ENCODE measurements around the gene AGAP1. TPM values are rescaled to one million over a fixed set of nuclear protein-coding genes. Genes with fewer than 3 reads are reported as not detected.

AGAP1 gene
- total RNA-seq, 1 donor from 2014 or later = 20.4 TPM

DNA sequence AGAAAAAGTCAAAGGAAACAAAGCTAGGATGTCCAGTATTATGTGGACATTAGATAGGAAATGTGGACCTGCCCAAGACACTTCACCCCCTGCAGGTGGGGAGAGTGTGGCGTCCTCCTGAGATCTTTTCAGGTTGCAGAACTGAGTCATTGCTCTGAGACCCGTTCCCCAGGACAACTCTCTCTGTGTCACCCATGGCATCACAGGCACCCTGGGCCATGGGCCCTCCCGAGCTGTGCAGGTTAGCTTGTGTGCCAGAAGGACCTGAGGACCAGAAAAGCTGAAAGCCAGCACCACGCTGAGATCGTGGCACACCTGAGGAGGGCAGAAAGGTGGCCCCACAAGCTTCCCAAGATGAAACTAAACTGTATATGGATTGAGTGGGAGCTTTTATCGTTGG, 229.5 kb downstream of the AGAP1 start:
- H3K9me3 ChIP-seq (ENCODE audit: low read depth) = no peaks in the 10 kb centered on the region
- H3K4me3 ChIP-seq = no peak overlapping the region
- H4K20me1 ChIP-seq (ENCODE audit: low read depth) = peaks cover 29% of the 10 kb centered on the region
- H3K9ac ChIP-seq = no peak overlapping the region
- Mint-ChIP-seq H3K27me3 (ENCODE audit: insufficient read depth, low read depth) (peaks cover 2% of the 10 kb centered on the region), H3K27ac (no peak overlapping the region), H3K9me3 (no peaks in the 10 kb centered on the region), H3K4me3 (no peak overlapping the region), H3K4me1 (peaks cover 28% of the 10 kb centered on the region), H3K36me3 (peaks cover 38% of the 10 kb centered on the region)
- no peaks in the 10 kb centered on the region for H3K36me3 ChIP-seq
- H2AFZ ChIP-seq (replicated peaks) = no peak overlapping the region
- no peak overlapping the region for H3K27ac ChIP-seq
- DNase-seq (ENCODE audit: low spot score) = no peak
- H3K4me2 ChIP-seq = no peak overlapping the region
- TF ChIP-seq EZH2 (IDR thresholded peaks at IDR 0.05) (no peak), EZH2phosphoT487 (IDR thresholded peaks at IDR 0.05) (no peak), CTCF (IDR thresholded peaks at IDR 0.05) (no peak)
- no peaks in the 10 kb centered on the region for H3K27me3 ChIP-seq
- no peaks in the 10 kb centered on the region for H3F3A ChIP-seq (ENCODE audit: low read depth)
- peaks cover 5% of the 10 kb centered on the region for H3K4me1 ChIP-seq
- H3K79me2 ChIP-seq (ENCODE audit: low read depth) = no peaks in the 10 kb centered on the region

GRCh38 chr2:235723811-235724465, 230.1 kb downstream of the AGAP1 start:
- Histone ChIP-seq H3K4me2 (no peak overlapping the region), H4K20me1 (ENCODE audit: low read depth) (peaks cover 33% of the 10 kb centered on the region), H3K4me1 (peaks cover 5% of the 10 kb centered on the region), H2AFZ (replicated peaks) (no peak overlapping the region), H3F3A (ENCODE audit: low read depth) (no peaks in the 10 kb centered on the region), H3K4me3 (no peak overlapping the region), H3K27ac (no peak overlapping the region), H3K9me3 (ENCODE audit: low read depth) (no peaks in the 10 kb centered on the region), H3K27me3 (no peaks in the 10 kb centered on the region), H3K9ac (no peak overlapping the region), H3K36me3 (no peaks in the 10 kb centered on the region), H3K79me2 (ENCODE audit: low read depth) (no peaks in the 10 kb centered on the region)
- Mint-ChIP-seq H3K27me3 (ENCODE audit: insufficient read depth, low read depth) (no peaks in the 10 kb centered on the region), H3K36me3 (peaks cover 36% of the 10 kb centered on the region), H3K4me1 (peaks cover 27% of the 10 kb centered on the region), H3K27ac (no peak overlapping the region), H3K4me3 (no peak overlapping the region), H3K9me3 (no peaks in the 10 kb centered on the region)
- no peak for DNase-seq (ENCODE audit: low spot score)
- TF ChIP-seq CTCF (IDR thresholded peaks at IDR 0.05) (no peak), EZH2 (IDR thresholded peaks at IDR 0.05) (no peak), EZH2phosphoT487 (IDR thresholded peaks at IDR 0.05) (no peak)

DNA sequence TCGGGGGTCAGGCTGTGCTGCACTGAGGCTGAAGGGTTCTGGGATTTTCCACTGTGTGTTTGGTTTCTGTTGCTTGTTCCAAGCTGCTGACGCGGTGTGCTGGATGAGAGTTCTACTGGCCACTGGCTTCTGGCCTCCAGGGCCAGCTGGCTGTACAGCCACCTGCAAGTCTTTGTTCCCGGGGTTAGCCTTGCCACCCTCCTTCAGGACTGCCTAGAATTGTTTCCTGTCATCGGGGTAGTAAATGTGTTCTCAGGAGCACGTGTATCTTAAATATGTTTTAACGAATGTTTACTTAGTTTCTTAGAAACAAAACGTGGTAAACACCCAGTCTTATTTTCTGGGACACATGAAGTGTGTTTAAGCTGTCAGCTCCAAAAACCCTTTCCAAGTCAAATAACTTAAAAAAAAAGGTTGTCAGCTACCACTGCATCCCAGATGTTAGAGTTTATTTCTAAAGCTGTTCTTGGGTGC, 231.2 kb downstream of the AGAP1 start:
- H3K36me3 ChIP-seq = no peaks in the 10 kb centered on the region
- H3K4me1 ChIP-seq = peaks cover 5% of the 10 kb centered on the region
- no peaks in the 10 kb centered on the region for H3K27me3 ChIP-seq
- H3K4me2 ChIP-seq = no peak overlapping the region
- no peak overlapping the region for H3K9ac ChIP-seq
- Mint-ChIP-seq H3K27ac (peak overlapping the region; percentile 60), H3K27me3 (ENCODE audit: insufficient read depth, low read depth) (no peaks in the 10 kb centered on the region), H3K4me3 (no peak overlapping the region), H3K36me3 (peaks cover 31% of the 10 kb centered on the region), H3K4me1 (peaks cover 19% of the 10 kb centered on the region), H3K9me3 (no peaks in the 10 kb centered on the region)
- H2AFZ ChIP-seq (replicated peaks) = no peak overlapping the region
- no peaks in the 10 kb centered on the region for H3K79me2 ChIP-seq (ENCODE audit: low read depth)
- no peaks in the 10 kb centered on the region for H3K9me3 ChIP-seq (ENCODE audit: low read depth)
- no peak for DNase-seq (ENCODE audit: low spot score)
- H3F3A ChIP-seq (ENCODE audit: low read depth) = no peaks in the 10 kb centered on the region
- TF ChIP-seq EZH2 (IDR thresholded peaks at IDR 0.05) = no peak
- no peak for TF ChIP-seq EZH2phosphoT487 (IDR thresholded peaks at IDR 0.05)
- no peak for TF ChIP-seq CTCF (IDR thresholded peaks at IDR 0.05)
- no peak overlapping the region for H3K27ac ChIP-seq
- H4K20me1 ChIP-seq (ENCODE audit: low read depth) = peaks cover 40% of the 10 kb centered on the region
- no peak overlapping the region for H3K4me3 ChIP-seq

All from neural progenitor cell (in vitro differentiated cells).